GM18505 (cell line): ENCODE measurements around the gene WNT2B.

Experiments
- ATAC-seq: cut with Tn5 transposase; IDR thresholded peaks from one replicate; pipeline ENCODE4 v1.9.1; 2021; ENCODE audit not compliant: unreplicated experiment
- POLR2A ChIP-seq: IDR thresholded peaks from 4 replicates; pipeline ENCODE4 v1.6.1; 2011; ENCODE audit warnings: borderline replicate concordance; ENCODE audit not compliant: insufficient read depth, insufficient read length; ENCODE audit errors: extremely low read depth

The WNT2B gene

DNA sequence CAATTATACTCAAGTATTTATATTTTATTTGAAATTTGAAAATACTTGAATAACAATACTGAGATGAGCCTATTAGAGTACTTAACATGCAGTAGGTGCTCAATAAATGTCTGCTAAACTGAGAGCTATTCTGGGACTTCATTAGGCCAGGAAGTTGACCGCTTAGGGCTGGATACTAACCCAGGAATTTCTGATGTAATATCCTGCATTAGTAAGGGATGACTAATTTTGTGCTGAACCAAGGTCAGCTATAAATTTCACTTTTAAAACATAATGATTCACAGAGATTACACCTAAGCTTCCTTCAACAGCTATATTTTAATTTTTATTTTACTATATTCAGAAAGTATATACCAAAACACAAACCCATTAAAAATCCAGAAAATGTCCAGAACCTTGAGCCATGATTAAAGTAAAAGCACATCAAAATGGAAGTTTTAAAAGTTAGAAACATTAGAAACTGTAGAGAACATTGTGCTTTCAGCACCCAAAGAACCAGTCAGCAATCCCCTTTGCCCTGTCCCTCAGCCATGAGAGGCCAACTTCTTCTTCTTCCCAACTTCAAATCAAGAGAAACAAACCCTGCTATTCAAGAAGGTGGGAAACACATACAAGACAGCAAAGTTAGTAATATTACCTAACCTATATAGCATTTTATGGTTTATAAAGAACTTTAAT is 35.4 kb downstream of the WNT2B start:
- ATAC-seq = no peak
- no peak for TF ChIP-seq POLR2A

DNA sequence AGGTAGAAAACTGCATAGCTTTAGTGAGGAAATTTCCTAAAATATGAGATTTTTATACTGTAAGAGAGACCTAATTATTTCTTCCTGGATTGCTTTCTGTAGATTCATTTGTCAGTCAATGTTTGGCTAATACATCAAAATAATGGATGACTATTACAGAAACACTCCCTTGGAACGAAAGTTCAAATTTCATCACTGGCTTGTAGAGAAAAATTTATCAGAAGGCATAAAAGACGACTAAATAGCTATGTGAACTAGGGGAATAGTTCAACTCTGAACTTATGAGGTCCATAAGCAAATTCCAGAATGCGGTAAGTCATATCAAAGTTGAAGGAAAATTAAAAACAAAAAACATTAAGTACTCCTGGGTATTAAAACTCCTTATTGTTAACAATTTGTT is 36.0 kb downstream of the WNT2B start:
- TF ChIP-seq POLR2A = no peak
- no peak for ATAC-seq

DNA sequence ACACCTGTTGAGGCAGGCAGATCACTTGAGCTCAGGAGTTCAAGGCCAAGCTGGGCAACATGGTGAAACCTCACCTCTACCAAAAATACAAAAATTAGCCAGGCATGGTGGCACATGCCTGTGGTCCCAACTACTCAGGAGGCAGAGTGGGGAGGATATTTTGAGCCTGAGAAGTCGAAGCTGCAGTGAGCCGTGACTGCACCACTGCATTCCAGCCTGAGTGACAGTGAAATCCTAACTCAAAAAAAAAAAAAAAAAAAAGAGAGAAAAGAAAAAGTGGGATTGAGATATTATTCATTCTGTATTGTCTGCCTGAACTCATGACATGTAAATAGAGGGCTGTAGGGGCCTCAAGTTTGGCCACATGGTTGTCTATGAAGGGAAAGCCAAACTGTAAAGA is 37.3 kb downstream of the WNT2B start:
- TF ChIP-seq POLR2A = no peak
- ATAC-seq = no peak

DNA sequence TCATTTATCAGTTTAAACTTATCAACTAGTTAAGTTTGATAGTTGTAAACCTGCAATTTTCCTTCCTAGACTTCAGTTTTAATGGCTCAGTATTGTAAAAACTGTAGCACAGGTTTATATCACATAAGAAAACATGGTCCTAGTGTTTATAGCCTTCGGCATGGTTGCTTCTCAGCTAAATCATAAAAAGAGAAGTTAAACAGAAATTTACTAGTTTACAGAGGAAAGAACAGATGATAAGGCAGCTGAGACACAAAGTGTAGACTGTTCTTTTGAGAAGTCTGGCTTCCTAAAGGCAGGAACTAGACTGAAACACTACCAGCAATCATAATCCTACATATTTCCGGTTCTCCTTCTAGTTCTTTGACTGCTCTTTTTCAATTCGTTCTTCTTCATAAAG is 39.8 kb downstream of the WNT2B start:
- no peak for ATAC-seq
- no peak for TF ChIP-seq POLR2A

DNA sequence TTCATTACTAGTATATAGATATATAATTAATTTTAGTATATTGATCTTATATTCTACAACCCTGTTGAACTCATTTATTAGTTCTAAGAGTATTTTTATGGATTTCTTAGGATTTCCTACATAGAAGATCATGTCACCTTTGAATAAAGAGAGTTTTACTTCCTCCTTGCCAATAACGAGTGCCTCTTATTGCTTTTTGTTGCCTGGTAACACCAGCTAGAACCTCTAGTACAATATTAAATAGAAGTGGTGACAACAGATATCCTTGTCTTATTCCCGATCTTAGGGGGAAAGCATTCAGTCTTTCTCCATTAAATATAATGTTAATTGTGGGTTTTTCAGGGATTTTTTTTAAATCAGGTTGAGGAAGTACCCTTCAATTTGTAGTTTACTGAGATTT is 40.8 kb downstream of the WNT2B start:
- no peak for ATAC-seq
- no peak for TF ChIP-seq POLR2A

DNA sequence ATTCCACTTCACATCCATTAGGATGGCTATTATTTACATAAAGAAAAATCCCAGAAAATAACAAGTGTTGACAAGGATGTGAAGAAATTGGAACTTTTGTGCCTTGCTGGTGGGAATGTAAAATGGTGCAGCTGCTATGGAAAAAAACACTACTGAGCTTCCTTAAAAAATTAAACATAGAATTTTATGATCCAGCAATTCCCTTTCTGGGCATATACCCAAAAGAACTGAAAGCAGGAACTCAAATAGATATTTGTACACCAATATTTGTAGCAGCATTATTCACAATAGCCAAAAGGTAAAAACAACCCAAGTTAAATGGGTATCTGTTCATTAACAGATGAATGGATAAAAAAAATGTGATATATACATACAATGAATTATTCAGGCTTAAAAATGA is 45.6 kb downstream of the WNT2B start:
- ATAC-seq = no peak
- TF ChIP-seq POLR2A = no peak

DNA sequence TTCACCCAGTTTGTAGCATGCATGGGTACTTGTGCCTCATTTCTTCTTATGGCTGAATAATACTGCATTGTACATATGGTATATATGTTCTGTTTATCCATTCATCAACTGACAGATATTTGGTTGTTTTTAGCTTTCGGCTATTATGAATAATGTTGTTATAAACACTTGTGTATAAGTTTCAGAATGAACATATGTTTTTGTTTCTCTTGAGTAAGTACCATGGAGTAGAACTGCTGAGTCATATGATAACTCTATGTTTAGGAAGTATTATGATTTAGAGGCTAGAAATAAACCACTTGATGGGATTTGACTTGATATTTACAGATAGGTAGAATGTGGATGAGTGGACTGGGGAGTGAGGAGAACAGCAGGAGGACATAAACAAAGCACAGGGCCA is 48.6 kb downstream of the WNT2B start:
- ATAC-seq = no peak
- TF ChIP-seq POLR2A = no peak

DNA sequence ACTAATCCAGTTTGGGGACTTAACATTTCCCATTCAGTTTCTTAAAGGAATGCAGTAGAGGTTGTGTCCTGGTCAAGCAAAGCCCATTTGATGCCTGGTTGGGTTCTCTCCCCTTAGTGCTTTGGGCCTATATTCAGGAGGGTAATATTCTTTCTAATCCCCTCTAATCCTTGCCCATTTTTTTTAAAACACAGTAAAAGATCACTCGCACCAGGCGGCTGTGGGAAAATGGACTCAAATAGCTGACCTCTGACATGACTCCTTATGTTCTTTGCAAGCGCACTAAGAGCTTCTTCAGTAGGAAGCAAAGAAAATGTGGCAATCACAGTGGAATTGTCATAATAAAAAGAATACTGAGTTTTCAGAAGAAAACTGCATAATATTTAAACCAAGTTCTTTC is 49.9 kb downstream of the WNT2B start:
- no peak for TF ChIP-seq POLR2A
- no peak for ATAC-seq

DNA sequence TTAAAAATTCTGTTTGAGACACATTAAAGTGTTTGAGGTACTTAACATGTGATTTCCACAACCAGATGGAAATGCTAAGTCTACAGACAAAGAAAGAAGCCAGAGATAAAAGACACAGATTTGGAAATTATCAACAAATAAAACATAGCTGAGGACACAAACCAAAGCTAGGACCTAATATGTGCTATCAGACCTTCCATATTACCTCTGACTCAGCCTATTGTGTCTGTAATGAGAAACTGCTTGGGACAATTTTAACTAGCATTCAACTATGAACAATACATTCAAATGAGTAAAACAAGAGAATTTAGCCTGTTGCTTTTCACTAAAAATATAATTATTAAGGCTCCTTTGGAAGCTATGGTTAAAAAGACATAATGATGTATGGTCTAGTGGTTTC is 54.6 kb downstream of the WNT2B start:
- ATAC-seq = no peak
- TF ChIP-seq POLR2A = no peak

DNA sequence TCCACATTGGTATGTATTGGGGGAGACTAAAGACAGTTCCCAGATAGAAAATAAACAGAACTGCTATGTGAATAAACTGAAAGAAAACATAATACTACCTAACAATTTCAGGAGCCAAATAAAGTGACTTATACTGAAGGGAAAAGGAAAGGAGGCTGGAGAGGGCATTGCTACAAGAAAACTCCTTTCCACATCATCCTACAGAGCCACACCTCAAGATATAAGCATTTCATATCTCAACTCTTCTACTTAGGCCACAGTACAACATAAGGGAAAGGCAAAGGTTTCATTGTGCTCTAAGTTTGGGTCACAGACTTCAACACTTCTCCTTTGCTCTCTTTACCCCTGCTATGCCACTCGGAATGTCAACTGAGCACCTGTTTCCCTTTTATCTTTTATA is 55.3 kb downstream of the WNT2B start:
- ATAC-seq = no peak
- no peak for TF ChIP-seq POLR2A

DNA sequence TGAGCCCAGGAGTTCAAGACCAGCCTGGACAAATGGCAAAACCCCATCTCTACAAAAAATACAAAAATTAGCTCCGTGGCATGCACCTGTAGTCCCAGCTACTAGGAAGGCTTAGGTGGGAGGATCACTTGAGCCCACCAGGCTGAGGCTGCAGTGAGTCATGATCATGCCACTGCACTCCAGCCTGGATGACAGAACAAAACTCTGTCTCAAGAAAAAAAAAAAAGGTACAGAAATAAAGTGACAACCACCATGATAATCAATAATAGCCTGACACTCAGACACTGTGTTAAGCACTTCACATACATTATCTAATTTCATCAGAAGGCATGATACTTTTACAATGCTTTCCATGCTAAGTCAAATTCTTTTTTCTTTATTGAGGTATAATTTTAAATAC is 57.0 kb downstream of the WNT2B start:
- no peak for TF ChIP-seq POLR2A
- ATAC-seq = no peak

DNA sequence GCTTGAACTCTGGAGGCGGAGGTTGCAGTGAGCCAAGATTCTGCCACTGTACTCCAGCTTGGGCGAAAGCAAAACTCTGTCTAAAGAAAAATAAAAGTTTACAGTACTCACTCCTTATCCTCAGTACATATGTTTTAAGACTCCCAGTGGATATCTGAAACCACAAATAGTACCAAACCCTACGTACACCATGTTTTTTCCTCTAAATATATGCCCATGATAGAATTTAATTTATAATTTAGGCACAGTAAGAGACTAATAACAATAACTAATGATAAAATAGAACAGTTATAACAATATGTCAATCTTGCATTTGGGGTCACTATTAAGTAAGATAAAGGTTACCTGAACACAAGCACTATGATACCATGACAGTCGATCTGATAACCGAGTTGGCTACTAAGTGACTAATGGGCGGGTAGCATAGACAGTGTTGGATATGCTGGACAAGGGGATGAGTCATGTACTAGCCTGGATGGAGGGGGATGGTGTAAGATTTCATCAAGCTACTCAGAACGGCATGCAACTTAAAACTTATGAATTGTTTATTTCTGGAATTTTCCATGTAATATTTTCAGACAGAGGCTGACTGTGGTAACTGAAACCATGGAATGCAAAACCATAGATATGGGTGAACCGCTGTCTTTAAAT is 66.5 kb downstream of the WNT2B start:
- no peak for ATAC-seq
- TF ChIP-seq POLR2A = no peak

DNA sequence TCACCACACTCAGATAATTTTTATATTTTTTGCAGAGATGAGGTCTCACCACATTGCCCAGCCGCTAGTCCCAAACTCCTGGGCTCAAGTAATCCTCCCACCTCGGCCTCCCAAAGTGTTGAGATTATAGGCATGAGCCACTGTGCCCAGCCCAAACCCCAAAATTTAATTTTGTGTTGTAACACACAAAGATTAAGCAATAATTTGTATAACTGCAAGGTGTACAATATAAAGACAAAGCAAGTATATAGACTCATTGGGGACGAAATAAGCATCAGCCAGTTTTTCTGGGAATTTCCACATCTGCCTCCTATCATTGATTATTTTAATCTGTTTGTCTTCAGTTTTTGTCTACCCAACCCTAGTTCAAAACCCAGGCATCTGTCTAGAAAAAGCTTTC is 67.5 kb downstream of the WNT2B start:
- ATAC-seq = no peak
- no peak for TF ChIP-seq POLR2A
